Esophagus muscularis mucosa (tissue), 4 donors: ENCODE measurements around the gene PTPRN2.

Experiments
- CTCF ChIP-seq, 3 experiments: fragments of 200-600 bp in 2 of 3; fragments of 450-650 bp in 1 of 3; sonication (generic) in 2 of 3; IDR thresholded peaks; one replicate each; pipeline ENCODE4 v1.5.1; 2017 to 2019; ENCODE audit warnings: antibody characterized with exemption in 3 of 3, mild to moderate bottlenecking in 2 of 3, moderate library complexity in 1 of 3
- EP300 ChIP-seq: sonication (generic); formaldehyde crosslinking; IDR thresholded peaks from one replicate; pipeline ENCODE4 v1.6.1; 2017; ENCODE audit warnings: antibody characterized with exemption
- POLR2A ChIP-seq: fragments of 450-650 bp; IDR thresholded peaks from one replicate; pipeline ENCODE4 v1.6.1; 2017; ENCODE audit warnings: antibody characterized with exemption, moderate library complexity, mild to moderate bottlenecking, low read depth
- POLR2AphosphoS5 ChIP-seq, 2 donors: sonication (generic); formaldehyde crosslinking; IDR thresholded peaks; one replicate each; pipeline ENCODE4 v1.6.1; 2017; ENCODE audit warnings: antibody characterized with exemption in 2 of 2

DNA sequence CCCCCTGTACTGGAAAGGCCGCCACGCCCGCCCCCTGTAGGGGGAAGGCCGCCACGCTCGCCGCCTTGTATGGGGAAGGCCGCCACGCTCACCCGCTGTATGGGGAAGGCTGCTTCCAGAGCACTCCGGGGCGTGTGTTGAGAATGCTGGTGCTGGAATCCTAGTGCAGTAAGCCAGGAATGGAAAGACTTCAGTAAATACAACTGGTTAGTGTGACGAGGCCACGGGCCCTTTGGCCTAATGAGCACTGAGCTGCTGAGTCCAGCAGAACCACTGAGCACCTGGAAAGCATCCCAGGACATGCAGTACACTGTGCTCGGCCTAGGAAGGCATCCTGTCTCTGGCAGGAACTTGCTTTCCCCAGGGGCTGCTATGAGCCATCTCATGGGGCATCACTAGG is 398.9 kb downstream of the PTPRN2 start:
- TF ChIP-seq POLR2A (no peak), POLR2AphosphoS5 (IDR thresholded peaks at IDR 0.05) (no peak), CTCF (IDR thresholded peaks at IDR 0.05) (no peak), EP300 (no peak)
